SK-N-SH treated with all-trans-retinoic acid at 6 μM for 48 hours (cell line): Measurements from ENCODE around the gene MEG3.

ENCODE experiments used
- ATAC-seq: fragments of 200-7000 bp; cut with Tn5 transposase; 3 replicates; pipeline ENCODE4 v1.9.1; 2020; ENCODE audit warnings: mild to moderate bottlenecking, moderate library complexity
- ARNTL ChIP-seq: fragments of 450-650 bp; formaldehyde crosslinking; IDR thresholded peaks from 2 replicates; pipeline ENCODE4 v1.5.0; 2020; ENCODE audit warnings: low read depth, mild to moderate bottlenecking, moderate library complexity, borderline replicate concordance
- BACH2 ChIP-seq: fragments of 250-450 bp; sonication (Bioruptor Pico); IDR thresholded peaks from 2 replicates; pipeline ENCODE4 v1.9.0; 2021; ENCODE audit warnings: mild to moderate bottlenecking, borderline replicate concordance
- CSDC2 ChIP-seq: fragments of 250-450 bp; sonication (Bioruptor Pico); IDR thresholded peaks from 2 replicates; pipeline ENCODE4 v1.5.0; 2020; ENCODE audit warnings: mild to moderate bottlenecking, moderate library complexity
- ESRRG ChIP-seq: fragments of 250-450 bp; sonication (Bioruptor Pico); IDR thresholded peaks from 2 replicates; pipeline ENCODE4 v1.6.1; 2021; ENCODE audit warnings: mild to moderate bottlenecking
- GLIS3 ChIP-seq: fragments of 250-450 bp; sonication (Bioruptor Pico); IDR thresholded peaks from 2 replicates; pipeline ENCODE4 v1.5.0; 2020; ENCODE audit warnings: mild to moderate bottlenecking, moderate library complexity
- ISL1 ChIP-seq: fragments of 250-450 bp; sonication (Bioruptor Pico); IDR thresholded peaks from 2 replicates; pipeline ENCODE4 v2.1.2; 2022; ENCODE audit warnings: mild to moderate bottlenecking, moderate library complexity
- OSR1 ChIP-seq: fragments of 250-450 bp; sonication (Bioruptor Pico); IDR thresholded peaks from 2 replicates; pipeline ENCODE4 v1.8.0; 2022; ENCODE audit warnings: moderate library complexity, mild to moderate bottlenecking, inconsistent platforms
- PPARA ChIP-seq: fragments of 250-450 bp; sonication (Bioruptor Pico); IDR thresholded peaks from 2 replicates; pipeline ENCODE4 v1.5.0; 2020; ENCODE audit warnings: mild to moderate bottlenecking, borderline replicate concordance
- RARB ChIP-seq: fragments of 250-450 bp; sonication (Bioruptor Pico); IDR thresholded peaks from 2 replicates; pipeline ENCODE4 v1.8.0; 2021; ENCODE audit warnings: mild to moderate bottlenecking, moderate library complexity
- SNAI2 ChIP-seq: fragments of 250-450 bp; sonication (Bioruptor Pico); IDR thresholded peaks from 2 replicates; pipeline ENCODE4 v1.5.0; 2020; ENCODE audit warnings: mild to moderate bottlenecking, moderate library complexity
- TCF4 ChIP-seq: fragments of 250-450 bp; sonication (Bioruptor Pico); IDR thresholded peaks from 2 replicates; pipeline ENCODE4 v1.8.0; 2021; ENCODE audit warnings: mild to moderate bottlenecking, moderate library complexity, borderline replicate concordance
- TOX ChIP-seq: fragments of 250-450 bp; sonication (Bioruptor Pico); IDR thresholded peaks from 2 replicates; pipeline ENCODE4 v1.8.0; 2021; ENCODE audit warnings: mild to moderate bottlenecking, moderate library complexity, borderline replicate concordance
- ZC3H10 ChIP-seq: fragments of 250-450 bp; sonication (Bioruptor Pico); IDR thresholded peaks from 2 replicates; pipeline ENCODE4 v1.5.1; 2021; ENCODE audit warnings: mild to moderate bottlenecking, moderate library complexity
- ZFP3 ChIP-seq: fragments of 250-450 bp; sonication (Bioruptor Pico); IDR thresholded peaks from 2 replicates; pipeline ENCODE4 v1.5.0; 2020; ENCODE audit warnings: mild to moderate bottlenecking, moderate library complexity
- ZNF565 ChIP-seq: fragments of 450-650 bp; formaldehyde crosslinking; conservative IDR thresholded peaks from 2 replicates; pipeline ENCODE4 v1.5.0; 2020; ENCODE audit warnings: low read depth, mild to moderate bottlenecking, moderate library complexity
- ZNF70 ChIP-seq: fragments of 450-650 bp; formaldehyde crosslinking; IDR thresholded peaks from 2 replicates; pipeline ENCODE4 v1.5.0; 2020; ENCODE audit warnings: mild to moderate bottlenecking, moderate library complexity
- TF ChIP-seq, protein P1 (sequence below): fragments of 250-450 bp; sonication (Bioruptor Pico); IDR thresholded peaks from 2 replicates; pipeline ENCODE4 v1.8.0; 2020; ENCODE audit warnings: mild to moderate bottlenecking, moderate library complexity, borderline replicate concordance
- TF ChIP-seq, protein P2 (sequence below): fragments of 250-450 bp; sonication (Bioruptor Pico); IDR thresholded peaks from 2 replicates; pipeline ENCODE4 v1.5.0; 2020; ENCODE audit warnings: mild to moderate bottlenecking, moderate library complexity
- TF ChIP-seq, protein P3 (sequence below): fragments of 250-450 bp; sonication (Bioruptor Pico); IDR thresholded peaks from 2 replicates; pipeline ENCODE4 v1.8.0; 2021; ENCODE audit warnings: low read depth, mild to moderate bottlenecking, moderate library complexity, borderline replicate concordance
- TF ChIP-seq, protein P4 (sequence below): fragments of 250-450 bp; sonication (Bioruptor Pico); IDR thresholded peaks from 2 replicates; pipeline ENCODE4 v1.5.1; 2021; ENCODE audit warnings: mild to moderate bottlenecking, moderate library complexity

The MEG3 gene

DNA sequence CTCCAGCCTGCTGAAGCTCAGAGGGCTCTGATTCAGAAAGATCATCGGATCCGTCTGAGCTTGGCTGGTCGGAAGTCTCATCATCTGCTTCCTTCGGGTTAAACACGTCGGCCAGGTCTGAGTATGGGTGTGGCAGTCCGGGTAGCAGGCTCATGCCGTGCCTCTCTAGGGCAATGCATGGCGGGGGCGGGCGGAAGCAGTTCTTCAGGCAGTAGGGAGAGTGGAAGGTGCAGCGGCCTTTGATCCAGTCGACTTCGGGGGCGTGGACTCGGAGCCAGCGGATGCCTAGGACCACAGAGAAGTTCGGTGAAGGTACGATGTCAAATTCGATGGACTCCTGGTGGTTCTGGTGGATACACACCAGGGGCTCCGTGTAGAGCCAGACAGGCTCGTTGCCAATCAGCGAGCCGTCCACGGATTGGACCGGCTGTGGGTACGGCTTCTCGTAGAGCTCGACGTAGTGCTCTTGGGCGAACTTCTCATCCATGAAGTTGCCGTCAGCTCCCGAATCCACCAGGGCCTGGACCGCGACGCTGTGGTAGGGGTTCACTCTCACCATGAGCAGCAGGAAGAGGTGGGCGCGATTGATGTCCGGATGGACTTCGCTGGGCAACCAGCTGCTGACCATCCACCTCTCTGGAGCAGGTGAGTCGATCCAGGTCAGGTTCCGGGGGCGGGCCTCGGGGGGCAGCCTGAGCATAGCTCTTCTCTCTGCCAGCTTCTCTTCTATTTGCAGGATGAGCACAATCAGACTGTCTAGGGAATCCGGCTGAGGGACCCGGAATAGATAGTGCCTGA lies 57.3 kb downstream of the MEG3 start:
- TF ChIP-seq, protein P1, sequence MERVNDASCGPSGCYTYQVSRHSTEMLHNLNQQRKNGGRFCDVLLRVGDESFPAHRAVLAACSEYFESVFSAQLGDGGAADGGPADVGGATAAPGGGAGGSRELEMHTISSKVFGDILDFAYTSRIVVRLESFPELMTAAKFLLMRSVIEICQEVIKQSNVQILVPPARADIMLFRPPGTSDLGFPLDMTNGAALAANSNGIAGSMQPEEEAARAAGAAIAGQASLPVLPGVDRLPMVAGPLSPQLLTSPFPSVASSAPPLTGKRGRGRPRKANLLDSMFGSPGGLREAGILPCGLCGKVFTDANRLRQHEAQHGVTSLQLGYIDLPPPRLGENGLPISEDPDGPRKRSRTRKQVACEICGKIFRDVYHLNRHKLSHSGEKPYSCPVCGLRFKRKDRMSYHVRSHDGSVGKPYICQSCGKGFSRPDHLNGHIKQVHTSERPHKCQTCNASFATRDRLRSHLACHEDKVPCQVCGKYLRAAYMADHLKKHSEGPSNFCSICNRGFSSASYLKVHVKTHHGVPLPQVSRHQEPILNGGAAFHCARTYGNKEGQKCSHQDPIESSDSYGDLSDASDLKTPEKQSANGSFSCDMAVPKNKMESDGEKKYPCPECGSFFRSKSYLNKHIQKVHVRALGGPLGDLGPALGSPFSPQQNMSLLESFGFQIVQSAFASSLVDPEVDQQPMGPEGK (CRISPR knock-in tag): no peak
- TF ChIP-seq BACH2 (CRISPR knock-in tag) (no peak), ZFP3 (CRISPR knock-in tag) (no peak), ARNTL (CRISPR knock-in tag) (no peak), RARB (CRISPR knock-in tag) (no peak), ESRRG (no peak), ISL1 (CRISPR knock-in tag) (no peak), TOX (CRISPR knock-in tag) (no peak), SNAI2 (no peak), TCF4 (CRISPR knock-in tag) (no peak), ZC3H10 (CRISPR knock-in tag) (no peak), OSR1 (CRISPR knock-in tag) (no peak), ZNF565 (CRISPR knock-in tag) (no peak), CSDC2 (CRISPR knock-in tag) (no peak), ZNF70 (CRISPR knock-in tag) (no peak), GLIS3 (CRISPR knock-in tag) (no peak)
- TF ChIP-seq, protein P2, sequence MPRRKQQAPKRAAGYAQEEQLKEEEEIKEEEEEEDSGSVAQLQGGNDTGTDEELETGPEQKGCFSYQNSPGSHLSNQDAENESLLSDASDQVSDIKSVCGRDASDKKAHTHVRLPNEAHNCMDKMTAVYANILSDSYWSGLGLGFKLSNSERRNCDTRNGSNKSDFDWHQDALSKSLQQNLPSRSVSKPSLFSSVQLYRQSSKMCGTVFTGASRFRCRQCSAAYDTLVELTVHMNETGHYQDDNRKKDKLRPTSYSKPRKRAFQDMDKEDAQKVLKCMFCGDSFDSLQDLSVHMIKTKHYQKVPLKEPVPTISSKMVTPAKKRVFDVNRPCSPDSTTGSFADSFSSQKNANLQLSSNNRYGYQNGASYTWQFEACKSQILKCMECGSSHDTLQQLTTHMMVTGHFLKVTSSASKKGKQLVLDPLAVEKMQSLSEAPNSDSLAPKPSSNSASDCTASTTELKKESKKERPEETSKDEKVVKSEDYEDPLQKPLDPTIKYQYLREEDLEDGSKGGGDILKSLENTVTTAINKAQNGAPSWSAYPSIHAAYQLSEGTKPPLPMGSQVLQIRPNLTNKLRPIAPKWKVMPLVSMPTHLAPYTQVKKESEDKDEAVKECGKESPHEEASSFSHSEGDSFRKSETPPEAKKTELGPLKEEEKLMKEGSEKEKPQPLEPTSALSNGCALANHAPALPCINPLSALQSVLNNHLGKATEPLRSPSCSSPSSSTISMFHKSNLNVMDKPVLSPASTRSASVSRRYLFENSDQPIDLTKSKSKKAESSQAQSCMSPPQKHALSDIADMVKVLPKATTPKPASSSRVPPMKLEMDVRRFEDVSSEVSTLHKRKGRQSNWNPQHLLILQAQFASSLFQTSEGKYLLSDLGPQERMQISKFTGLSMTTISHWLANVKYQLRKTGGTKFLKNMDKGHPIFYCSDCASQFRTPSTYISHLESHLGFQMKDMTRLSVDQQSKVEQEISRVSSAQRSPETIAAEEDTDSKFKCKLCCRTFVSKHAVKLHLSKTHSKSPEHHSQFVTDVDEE: no peak
- TF ChIP-seq, protein P3, sequence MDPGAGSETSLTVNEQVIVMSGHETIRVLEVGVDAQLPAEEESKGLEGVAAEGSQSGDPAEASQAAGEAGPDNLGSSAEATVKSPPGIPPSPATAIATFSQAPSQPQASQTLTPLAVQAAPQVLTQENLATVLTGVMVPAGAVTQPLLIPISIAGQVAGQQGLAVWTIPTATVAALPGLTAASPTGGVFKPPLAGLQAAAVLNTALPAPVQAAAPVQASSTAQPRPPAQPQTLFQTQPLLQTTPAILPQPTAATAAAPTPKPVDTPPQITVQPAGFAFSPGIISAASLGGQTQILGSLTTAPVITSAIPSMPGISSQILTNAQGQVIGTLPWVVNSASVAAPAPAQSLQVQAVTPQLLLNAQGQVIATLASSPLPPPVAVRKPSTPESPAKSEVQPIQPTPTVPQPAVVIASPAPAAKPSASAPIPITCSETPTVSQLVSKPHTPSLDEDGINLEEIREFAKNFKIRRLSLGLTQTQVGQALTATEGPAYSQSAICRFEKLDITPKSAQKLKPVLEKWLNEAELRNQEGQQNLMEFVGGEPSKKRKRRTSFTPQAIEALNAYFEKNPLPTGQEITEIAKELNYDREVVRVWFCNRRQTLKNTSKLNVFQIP: no peak
- no peak for ATAC-seq

DNA sequence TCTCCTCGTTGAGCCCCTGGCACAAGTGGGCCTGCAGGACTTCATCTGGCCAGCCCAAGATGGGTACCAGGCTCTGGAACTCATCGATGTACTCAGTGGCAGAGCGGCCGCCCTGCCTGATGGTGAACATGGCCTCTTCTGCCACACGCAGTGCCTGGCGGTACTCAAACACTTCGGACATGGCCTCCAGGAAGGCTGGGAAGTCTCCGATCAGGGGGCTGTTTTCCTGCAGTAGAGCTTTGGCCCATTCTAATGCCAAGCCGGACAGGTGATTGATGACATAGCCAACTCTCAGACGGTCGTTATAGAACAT lies 57.8 kb downstream of the MEG3 start:
- TF ChIP-seq RARB (CRISPR knock-in tag): no peak
- TF ChIP-seq TCF4 (CRISPR knock-in tag): no peak
- TF ChIP-seq TOX (CRISPR knock-in tag): no peak
- TF ChIP-seq CSDC2 (CRISPR knock-in tag): no peak
- TF ChIP-seq, protein P4, sequence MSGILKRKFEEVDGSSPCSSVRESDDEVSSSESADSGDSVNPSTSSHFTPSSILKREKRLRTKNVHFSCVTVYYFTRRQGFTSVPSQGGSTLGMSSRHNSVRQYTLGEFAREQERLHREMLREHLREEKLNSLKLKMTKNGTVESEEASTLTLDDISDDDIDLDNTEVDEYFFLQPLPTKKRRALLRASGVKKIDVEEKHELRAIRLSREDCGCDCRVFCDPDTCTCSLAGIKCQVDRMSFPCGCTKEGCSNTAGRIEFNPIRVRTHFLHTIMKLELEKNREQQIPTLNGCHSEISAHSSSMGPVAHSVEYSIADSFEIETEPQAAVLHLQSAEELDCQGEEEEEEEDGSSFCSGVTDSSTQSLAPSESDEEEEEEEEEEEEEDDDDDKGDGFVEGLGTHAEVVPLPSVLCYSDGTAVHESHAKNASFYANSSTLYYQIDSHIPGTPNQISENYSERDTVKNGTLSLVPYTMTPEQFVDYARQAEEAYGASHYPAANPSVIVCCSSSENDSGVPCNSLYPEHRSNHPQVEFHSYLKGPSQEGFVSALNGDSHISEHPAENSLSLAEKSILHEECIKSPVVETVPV (CRISPR knock-in tag): no peak
- no peak for ATAC-seq

DNA sequence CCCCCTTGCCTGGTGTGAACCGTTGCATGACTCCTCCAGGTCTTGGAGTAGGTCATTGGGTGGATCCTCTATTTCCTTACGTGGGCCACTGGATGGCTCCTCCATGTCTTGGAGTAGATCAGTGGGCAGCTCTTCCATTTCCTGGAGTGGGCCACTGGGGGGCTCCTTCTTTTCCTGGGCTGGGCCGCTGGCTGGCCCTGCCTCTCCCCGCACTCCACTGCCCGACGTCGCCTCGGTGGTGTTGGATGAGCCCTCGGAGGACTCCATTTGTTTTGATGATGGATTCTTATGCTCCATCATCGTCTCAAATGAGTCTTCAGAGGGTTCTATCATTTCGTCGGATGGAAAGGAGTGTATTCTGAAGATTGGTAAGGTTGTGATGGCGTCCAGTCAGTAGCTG lies 58.5 kb downstream of the MEG3 start:
- ATAC-seq: no peak
- TF ChIP-seq TCF4 (CRISPR knock-in tag): no peak
- TF ChIP-seq, protein P4 (CRISPR knock-in tag): no peak
- no peak for TF ChIP-seq ZNF70 (CRISPR knock-in tag)
- TF ChIP-seq, protein P2: no peak
- TF ChIP-seq, protein P1 (CRISPR knock-in tag): no peak
- no peak for TF ChIP-seq PPARA (CRISPR knock-in tag)
- no peak for TF ChIP-seq GLIS3 (CRISPR knock-in tag)
- no peak for TF ChIP-seq SNAI2
- no peak for TF ChIP-seq TOX (CRISPR knock-in tag)
- TF ChIP-seq ZC3H10 (CRISPR knock-in tag): no peak
- TF ChIP-seq OSR1 (CRISPR knock-in tag): no peak
- no peak for TF ChIP-seq CSDC2 (CRISPR knock-in tag)
- no peak for TF ChIP-seq ZNF565 (CRISPR knock-in tag)
